ENCODE measurements around the gene HLF.

Gene HLF

GRCh38 chr17:55241097-55241496 is 23.7 kb upstream of the HLF start:
- no peak overlapping the region for H3K4me3 ChIP-seq (ENCODE audit: low read depth, low read length)
- H3K36me3 ChIP-seq, result no peaks in the 10 kb centered on the region
- no peaks in the 10 kb centered on the region for H3K9me3 ChIP-seq (ENCODE audit: severe bottlenecking)
- H3K27me3 ChIP-seq (ENCODE audit: insufficient read depth, low read depth, severe bottlenecking), result no peaks in the 10 kb centered on the region
- DNase-seq, result no peak
- TF ChIP-seq, protein P1, sequence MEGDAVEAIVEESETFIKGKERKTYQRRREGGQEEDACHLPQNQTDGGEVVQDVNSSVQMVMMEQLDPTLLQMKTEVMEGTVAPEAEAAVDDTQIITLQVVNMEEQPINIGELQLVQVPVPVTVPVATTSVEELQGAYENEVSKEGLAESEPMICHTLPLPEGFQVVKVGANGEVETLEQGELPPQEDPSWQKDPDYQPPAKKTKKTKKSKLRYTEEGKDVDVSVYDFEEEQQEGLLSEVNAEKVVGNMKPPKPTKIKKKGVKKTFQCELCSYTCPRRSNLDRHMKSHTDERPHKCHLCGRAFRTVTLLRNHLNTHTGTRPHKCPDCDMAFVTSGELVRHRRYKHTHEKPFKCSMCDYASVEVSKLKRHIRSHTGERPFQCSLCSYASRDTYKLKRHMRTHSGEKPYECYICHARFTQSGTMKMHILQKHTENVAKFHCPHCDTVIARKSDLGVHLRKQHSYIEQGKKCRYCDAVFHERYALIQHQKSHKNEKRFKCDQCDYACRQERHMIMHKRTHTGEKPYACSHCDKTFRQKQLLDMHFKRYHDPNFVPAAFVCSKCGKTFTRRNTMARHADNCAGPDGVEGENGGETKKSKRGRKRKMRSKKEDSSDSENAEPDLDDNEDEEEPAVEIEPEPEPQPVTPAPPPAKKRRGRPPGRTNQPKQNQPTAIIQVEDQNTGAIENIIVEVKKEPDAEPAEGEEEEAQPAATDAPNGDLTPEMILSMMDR (IDR thresholded peaks at IDR 0.05; ENCODE audit: low read depth, low read length), result no peak
- no peak overlapping the region for H3K27ac ChIP-seq

- no peaks in the 10 kb centered on the region for H3K36me3 ChIP-seq
- DNase-seq, result no peak
Observed at GRCh38 chr17:55242476-55242875, 22.3 kb upstream of the HLF start.

GRCh38 chr17:55245986-55246385 is 18.8 kb upstream of the HLF start:
- no peak for DNase-seq
- Histone ChIP-seq H3K36me3 (no peaks in the 10 kb centered on the region), H3K4me3 (ENCODE audit: low read depth, low read length) (no peak overlapping the region), H3K9me3 (ENCODE audit: severe bottlenecking) (no peaks in the 10 kb centered on the region), H3K27ac (no peak overlapping the region), H3K27me3 (ENCODE audit: insufficient read depth, low read depth, severe bottlenecking) (no peaks in the 10 kb centered on the region)
- TF ChIP-seq, protein P1 (IDR thresholded peaks at IDR 0.05; ENCODE audit: low read depth, low read length), result no peak

More at GRCh38 chr17:55242476-55242875, 22.3 kb upstream of the HLF start:
- H3K27me3 ChIP-seq (ENCODE audit: insufficient read depth, low read depth, severe bottlenecking), result no peaks in the 10 kb centered on the region
- TF ChIP-seq, protein P1 (IDR thresholded peaks at IDR 0.05; ENCODE audit: low read depth, low read length), result no peak
- no peak overlapping the region for H3K27ac ChIP-seq
- H3K9me3 ChIP-seq (ENCODE audit: severe bottlenecking), result no peaks in the 10 kb centered on the region
- no peak overlapping the region for H3K4me3 ChIP-seq (ENCODE audit: low read depth, low read length)

- no peaks in the 10 kb centered on the region for H3K9me3 ChIP-seq (ENCODE audit: severe bottlenecking)
- TF ChIP-seq, protein P1 (IDR thresholded peaks at IDR 0.05; ENCODE audit: low read depth, low read length), result no peak
- H3K27ac ChIP-seq, result no peak overlapping the region
- DNase-seq, result no peak
- H3K36me3 ChIP-seq, result no peaks in the 10 kb centered on the region
- H3K27me3 ChIP-seq (ENCODE audit: insufficient read depth, low read depth, severe bottlenecking), result no peaks in the 10 kb centered on the region
- no peak overlapping the region for H3K4me3 ChIP-seq (ENCODE audit: low read depth, low read length)
Observed at GRCh38 chr17:55246583-55246982, 18.2 kb upstream of the HLF start.

GRCh38 chr17:55248077-55248476 is 16.7 kb upstream of the HLF start:
- Histone ChIP-seq H3K36me3 (no peaks in the 10 kb centered on the region), H3K27me3 (ENCODE audit: insufficient read depth, low read depth, severe bottlenecking) (no peaks in the 10 kb centered on the region), H3K27ac (no peak overlapping the region), H3K9me3 (ENCODE audit: severe bottlenecking) (no peaks in the 10 kb centered on the region), H3K4me3 (ENCODE audit: low read depth, low read length) (no peak overlapping the region)
- no peak for DNase-seq
- TF ChIP-seq, protein P1 (IDR thresholded peaks at IDR 0.05; ENCODE audit: low read depth, low read length), result no peak

GRCh38 chr17:55249861-55250260 is 14.9 kb upstream of the HLF start:
- no peaks in the 10 kb centered on the region for H3K9me3 ChIP-seq (ENCODE audit: severe bottlenecking)
- H3K4me3 ChIP-seq (ENCODE audit: low read depth, low read length), result no peak overlapping the region
- TF ChIP-seq, protein P1 (IDR thresholded peaks at IDR 0.05; ENCODE audit: low read depth, low read length), result no peak
- DNase-seq, result no peak
- no peaks in the 10 kb centered on the region for H3K36me3 ChIP-seq
- H3K27ac ChIP-seq, result no peak overlapping the region
- H3K27me3 ChIP-seq (ENCODE audit: insufficient read depth, low read depth, severe bottlenecking), result no peaks in the 10 kb centered on the region
